ENCODE measurements around the gene MPZL3.
"Not testable (repeated sequence)": the region's sequence is repeated elsewhere in the genome, so short reads cannot be mapped to it uniquely, and the experiment has no call there.

MPZL3 gene

DNA sequence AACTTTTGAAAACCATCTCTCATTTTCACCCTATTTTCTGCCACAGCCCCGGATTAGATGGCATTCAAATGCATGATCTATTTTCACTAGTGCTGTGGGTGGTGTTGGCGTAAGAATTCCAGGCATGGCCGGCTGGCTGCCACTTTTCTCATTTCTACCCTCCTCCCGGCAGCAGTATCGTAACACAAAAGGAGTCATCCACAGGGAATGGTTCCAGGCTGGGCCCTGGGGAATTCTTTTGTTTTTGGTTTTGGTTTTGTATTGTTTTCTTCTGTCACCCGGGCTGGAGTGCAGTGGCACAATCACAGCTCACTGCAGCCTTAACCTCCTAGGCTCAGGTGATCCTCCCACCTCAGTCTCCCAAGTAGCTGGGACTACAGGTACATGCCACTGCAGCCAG is 41.2 kb downstream of the MPZL3 start:
- DNase-seq = no peak

DNA sequence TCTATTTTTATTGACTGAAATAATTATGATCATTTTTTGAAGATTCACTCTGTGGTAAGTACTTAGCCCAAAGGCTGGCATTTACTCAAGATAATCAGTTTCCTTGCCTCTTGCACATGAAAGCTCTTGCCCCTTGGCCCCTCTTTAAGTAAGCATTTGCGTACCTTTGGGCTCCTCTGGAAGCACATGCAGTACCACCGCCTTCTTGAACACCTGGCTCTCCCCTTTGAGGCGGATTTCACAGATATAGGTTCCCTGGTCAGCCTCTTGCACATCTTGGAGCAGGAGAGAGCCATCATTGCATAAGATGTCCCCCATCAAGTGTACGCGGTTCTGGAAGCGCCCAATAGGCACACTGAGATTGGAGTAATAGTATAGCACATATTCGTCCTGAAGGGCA is 41.8 kb downstream of the MPZL3 start:
- no peak for DNase-seq

DNA sequence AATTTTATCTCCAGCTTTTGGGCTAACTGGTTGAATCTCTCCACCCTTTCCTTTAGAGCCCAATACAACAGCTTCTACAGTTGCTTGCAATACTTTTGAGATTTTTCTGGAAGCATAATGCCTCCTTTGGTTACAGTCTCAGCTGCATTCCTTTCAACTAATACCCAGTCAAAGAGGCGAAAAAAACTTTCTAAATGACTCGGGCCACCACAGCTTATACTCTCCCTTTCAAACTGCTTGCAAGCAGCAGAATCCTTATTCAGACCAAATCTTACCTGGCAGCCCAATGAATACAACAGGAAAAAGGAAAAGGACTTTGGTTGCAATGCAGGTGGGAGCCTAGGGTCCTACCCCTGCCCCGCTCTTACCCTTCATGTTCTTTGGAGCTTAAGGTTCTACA is 43.1 kb downstream of the MPZL3 start:
- DNase-seq = no peak

DNA sequence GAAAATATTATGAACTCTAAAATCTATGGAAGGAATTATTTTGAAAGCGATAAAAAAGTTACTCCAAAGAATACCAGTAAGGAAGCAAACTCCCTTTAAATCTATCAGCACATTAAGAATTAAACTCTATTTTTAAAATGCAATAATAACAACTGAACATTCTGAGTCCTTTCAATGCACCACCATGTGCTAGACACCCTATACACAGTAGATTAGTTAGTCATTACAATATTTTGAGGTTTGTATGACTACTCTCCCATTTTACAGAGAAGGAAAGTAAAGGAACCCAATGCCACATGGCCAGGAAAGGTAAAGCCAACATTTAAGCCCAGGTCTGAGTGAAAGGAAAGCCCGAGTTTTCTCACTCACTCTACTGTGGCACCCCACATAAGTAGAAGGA is 45.1 kb downstream of the MPZL3 start:
- no peak for DNase-seq

DNA sequence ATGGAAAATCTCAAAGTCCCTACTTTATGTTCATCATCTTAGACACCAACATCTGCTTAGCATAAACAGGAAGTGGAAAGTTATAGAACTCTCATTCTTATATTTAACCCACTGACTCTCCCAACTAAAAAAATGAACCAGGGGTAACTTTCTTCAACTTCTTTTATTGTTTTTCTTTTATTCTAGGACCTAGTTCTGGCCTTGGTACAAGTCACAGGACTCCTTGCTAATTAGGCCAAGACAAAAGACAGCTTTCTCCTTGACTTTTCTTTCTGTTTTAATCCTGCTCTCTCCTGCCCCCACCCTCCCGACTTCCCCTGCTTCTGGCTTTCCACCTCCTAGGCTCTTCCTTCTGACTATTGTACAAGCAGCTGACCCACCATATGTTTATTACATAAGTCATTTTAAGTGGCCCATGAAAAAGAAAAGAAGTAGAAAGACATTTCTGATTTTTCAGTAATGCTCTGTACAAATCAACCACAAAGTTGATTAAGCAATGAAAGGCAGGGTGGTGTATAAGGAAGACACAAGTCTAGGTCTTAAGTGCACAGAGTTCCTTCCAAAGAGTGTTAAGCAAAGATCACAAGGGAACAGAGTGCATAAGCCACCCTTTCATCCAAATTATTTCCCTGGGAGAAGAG is 45.7 kb downstream of the MPZL3 start:
- no peak for DNase-seq

DNA sequence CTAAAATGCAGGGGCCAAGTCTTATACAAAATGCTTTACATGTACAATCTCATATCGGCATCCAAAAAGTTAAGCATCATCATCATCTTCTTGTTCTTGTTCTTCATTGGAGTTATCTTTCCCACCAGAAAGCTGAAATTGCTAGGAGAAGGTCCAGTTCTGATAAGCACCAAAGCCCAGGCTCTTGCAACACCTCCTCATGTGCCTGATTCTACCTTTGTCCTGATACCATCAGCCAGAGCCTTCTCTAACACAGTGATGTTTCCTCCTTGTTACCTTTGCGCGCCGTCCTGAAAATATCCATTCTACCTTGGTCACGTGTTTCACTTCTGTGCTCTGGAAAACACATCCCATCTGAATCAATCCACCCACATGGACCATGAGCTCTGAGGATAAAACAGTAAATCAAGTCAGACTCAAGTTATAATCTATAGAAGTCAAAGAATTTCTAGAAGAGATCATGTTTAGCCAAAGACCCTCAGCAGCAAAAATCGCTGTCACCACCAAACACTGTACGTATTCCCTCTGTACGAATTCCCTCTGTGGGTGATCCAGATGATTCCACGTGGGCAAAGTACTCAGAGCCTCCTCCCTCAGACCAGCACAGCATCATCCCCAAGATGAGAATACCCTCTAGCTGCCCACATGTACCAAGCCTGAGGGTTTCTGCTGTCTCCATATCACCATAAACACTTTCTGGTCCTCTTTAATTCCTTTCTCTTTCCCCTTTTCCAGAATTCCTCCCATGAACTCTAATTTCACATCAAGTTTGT is 46.4 kb downstream of the MPZL3 start:
- DNase-seq = no peak

DNA sequence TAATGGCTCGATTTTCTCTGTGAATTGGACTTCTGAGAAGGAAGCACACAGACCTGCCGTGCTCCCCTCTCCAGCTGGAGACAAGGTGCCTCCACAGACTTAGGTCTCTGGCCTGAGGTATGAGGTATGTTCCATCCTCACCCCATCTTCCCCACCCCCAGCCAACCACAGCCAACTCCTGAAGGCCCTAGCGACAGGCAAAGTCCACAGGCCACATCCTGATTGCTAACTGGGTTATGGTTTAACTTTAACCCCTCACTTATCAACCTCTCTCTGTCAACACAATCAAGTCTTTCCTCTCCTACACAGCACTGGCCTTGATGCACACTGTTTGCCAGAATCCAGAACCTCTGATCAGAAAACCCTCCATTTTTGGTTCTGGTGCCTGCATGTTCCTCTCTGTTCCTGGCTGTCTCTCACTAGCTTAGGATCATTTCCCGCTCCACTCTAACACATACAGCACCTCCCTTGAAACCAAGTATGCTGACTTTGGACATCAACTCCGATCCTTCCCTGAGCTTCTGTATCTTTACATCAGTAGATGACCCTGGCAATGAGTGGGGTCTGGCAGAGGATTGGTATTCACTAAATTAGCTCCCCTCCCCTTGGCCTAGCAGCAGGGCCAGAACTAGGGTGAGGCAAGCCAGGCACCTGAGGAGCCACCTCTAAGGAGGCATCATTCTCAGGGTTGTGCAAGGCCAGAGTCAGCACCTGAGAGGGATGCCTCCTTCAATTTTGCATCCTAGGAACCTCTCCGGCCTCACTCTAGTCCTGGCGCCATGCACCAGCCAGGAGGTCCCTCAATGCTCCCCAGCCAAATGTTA is 49.4 kb downstream of the MPZL3 start:
- no peak for DNase-seq

DNA sequence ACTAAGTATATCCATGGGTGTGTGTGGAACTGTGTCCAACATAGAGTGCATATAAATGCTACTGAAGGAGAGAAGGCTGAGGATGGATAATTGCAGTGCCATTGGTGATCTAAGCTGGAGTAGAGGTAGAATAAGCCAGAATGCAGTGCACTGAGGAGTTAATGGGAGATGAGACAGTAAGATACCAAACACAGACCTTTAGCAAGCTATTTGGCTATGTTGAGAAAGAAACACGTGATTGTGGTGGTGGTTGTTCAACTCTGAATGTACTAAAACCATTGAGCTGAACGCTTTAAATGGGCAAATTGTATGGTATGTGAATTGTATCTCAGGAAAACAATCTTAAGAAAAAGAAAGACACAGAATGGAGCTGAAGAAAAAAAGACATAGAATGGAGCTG is 50.2 kb downstream of the MPZL3 start:
- no peak for DNase-seq

DNA sequence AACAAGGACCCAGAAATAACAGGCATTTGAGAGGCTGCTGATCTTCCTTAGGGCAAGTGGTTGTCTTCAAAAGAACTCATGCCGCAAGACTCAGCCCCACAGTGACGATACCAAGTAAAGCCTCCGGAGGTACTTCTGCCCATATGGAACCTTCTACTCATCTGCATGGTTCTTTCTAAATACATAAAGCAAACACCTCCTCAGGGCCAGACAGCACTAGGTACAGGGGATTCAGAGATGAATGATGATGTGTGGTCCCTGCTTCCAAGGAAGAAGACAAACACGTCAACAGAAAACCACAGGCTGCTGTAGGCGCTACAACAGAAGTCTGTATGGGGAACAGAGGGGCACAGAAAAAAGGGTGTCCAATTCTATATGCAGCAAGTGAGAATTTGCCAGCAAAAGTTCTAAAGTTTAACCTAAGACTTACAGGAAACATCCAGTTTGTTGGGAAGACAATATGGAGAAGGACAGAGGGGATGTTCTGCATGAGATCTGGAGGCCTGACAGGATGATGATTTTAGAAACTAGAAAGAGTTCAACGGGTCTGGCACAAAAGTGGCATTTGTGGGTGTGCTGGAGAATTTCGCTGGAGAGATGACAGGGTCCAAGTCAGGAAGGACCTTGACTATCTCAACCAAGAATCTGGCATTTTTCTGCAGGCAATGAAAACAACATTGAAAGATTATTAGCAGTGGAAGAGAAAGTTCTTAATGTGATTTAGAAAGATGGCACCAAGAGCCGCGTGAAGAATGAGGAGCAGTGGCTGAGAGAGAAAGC is 51.1 kb downstream of the MPZL3 start:
- peak; percentile 28 for DNase-seq

DNA sequence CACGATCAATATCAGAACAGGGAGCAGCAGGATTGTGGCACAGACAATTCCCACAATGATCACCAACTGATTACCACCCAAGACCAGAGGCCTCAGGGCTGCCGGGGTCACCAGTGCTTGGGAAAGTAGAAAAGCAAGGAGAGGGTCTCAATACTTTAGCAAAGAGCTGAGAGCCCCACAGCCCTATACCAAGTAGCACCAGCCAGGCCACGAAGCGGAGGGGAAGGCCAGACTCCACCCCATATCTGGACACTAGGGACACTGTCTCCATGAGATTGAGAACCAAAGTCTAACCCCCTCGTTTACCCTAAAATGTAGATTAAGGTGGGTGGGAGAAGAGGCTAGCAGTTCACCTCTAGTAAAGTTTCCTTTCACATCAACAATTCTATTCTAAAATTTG is 51.7 kb downstream of the MPZL3 start:
- no peak for DNase-seq

DNA sequence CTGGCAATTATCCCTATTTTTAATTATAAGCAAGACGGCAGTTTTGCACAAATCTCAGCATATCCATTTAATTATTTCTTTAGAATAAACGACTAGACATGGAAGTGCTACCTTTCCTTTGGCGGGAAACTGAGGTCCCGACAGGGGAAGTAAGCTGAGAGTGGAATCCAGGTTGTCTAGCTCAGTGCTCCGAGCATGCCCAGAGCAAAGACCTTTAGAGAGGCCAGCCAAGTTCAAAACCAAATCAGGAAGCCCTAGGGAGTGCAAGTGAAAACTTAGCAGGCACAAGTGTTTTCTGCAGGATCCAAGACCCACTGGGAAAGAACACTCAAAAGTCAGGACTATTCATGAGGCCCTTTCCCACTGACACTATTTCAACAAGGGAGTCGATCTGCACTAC is 53.0 kb downstream of the MPZL3 start:
- DNase-seq = no peak

DNA sequence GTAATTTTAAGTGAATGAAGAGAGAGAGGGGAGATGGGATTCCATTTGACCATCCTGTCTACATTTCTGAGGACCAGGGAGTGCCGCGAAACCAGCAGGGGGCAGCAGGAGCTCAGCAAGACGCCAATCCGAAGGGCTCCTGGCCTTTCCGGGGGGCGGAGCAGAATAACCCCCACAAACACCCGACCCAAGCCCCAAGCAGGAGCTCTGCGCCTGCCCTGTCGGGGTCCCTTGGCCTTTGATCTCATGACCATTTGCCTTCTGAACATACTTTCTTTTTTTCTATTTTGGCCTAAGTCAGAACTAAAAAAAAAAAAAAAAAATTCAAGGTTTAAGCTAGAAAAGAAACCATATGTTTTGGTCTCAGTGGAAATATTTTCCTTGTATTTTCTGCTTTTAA is 53.8 kb downstream of the MPZL3 start:
- DNase-seq = peak; percentile 90

DNA sequence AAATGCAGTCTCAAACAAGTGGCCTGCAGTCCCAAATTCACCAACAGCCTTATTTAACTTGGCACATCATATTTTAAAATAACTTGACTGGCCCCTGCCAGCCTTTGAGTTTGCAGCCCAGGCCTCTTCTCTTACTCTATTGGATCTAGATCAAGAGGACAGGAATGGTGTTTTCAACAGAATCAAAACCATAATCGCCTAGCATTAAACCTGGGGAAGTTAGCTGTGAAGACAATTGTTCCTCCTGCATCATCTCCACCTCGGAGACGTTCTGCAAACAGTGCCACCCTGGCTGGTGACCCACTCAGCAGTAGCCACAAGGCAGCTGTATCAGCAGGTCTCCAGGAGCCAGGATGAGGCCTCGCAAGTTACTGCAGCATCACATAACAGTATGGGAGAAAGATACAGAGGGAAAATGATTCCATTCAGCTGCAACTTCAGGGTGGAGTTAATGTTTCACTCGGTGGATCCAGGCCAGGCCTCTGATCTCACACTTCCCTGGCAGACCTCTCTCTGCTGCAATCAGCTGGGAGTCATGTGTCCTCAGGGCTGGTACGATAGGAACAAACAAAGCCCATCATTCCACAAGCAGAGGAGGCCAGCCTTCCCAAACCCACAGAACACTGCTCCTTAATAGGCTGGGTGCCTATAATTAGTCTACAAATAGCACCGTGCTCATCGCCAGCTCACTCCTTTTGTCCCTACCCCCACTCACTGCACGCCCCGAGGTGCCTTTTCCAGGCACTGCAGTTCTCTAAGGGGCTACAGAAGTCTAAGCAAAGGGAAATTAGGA is 57.1 kb downstream of the MPZL3 start:
- DNase-seq = no peak

DNA sequence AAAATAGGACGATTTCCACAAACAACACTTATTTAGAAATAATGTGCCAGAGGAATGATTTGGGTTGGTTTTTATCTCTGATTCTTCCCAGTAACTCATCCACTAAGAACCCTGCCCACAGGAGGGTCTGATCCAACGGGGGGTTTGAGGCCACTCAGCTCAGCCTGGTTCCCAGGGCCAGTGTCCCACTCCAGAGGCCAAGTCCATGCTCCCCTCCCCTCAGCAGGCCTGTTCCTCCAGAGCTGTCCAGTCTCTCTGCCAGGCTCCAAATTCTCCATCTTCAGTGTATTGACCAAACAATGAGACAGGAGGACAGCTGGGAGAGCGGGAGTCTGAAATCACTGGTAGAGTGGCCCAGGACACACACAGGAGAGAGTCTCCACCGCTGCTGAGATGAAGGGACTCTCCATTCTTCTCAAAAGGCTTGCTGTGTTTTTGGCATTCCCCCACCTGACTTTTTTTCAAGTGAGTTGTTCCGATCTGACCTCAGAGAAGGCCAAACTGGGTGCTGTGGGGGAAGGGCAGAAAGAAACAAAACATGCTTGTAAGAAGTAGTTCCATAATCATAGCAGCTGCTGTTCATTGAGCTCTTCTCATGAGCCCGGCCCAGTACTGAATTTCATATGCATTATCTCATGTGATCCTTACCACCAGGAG is 58.1 kb downstream of the MPZL3 start:
- DNase-seq = no peak

DNA sequence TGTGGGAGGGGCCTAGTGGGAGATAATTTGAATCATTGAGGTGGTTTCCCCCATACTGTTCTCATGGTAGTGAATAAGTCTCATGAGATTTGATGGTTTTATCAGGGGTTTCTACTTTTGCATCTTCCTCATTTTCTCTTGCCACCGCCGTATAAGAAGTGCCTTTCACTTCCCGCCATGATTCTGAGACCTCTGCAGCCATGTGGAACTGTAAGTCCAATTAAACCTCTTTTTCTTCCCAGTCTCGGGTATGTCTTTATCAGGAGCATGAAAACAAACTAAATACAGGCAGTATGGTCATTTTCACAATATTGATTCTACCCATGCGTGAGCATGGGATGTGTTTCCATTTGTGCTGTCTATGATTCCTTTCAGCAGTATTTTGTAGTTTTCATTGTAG is 59.3 kb downstream of the MPZL3 start:
- not testable (repeated sequence) for DNase-seq

DNA sequence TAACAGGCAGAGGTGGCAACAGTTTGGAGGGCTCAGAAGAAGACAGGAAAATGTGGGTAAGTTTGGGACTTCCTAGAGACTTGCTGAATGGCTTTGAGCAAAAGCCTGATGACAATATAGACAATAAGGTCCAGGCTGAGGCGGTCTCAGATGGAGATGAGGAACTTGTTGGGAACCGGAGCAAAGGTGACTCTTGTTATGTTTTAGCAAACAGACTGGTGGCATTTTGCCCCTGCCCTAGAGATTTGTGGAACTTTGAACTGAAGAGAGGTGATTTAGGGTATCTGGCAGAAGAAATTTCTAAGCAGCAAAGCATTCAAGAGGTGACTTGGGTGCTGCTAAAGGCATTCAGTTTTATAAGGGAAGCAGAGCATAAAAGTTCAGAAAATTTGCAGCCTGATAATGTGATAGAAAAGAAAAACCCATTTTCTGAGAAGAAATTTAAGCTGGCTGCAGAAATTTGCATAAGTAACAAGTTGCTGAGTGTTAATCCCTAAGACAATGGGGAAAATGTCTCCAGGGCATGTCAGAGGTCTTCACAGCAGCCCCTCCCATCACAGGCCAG is 61.1 kb downstream of the MPZL3 start:
- not testable (repeated sequence) for DNase-seq

DNA sequence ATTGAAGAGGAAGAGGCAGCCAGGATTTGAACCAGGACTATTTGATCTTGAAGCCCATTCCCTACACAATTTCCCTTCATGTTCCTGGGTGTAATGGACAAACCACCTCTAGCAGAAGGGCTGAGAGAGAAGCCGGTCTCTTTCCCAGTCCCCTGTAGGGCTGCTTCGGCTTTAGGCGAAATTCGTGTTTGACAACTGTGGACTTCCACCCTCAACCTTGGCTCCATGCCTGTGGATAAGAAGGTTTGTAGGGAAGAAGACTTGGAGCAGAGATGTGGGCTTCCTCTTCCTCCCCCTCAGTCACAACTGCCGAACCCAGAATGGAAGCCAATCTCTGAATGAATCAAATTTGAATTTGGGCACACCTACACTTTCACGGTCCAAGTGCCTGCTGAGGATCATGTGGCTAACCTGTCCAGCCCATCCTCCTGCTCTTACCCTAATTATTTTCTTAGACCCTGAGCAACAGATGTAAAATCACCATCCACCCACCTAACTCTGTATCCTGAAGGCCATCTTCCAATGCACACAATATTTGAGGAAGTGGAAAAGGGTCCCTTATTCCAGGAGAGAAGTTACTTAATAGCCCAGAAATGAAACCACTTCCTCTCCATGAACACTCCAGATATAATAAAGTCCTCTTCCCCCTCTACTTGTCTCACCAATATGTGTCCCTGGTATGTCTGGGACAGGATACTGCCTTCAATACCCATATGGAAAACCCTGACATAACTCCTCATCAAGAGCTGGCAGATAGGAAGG is 65.6 kb downstream of the MPZL3 start:
- DNase-seq = no peak

DNA sequence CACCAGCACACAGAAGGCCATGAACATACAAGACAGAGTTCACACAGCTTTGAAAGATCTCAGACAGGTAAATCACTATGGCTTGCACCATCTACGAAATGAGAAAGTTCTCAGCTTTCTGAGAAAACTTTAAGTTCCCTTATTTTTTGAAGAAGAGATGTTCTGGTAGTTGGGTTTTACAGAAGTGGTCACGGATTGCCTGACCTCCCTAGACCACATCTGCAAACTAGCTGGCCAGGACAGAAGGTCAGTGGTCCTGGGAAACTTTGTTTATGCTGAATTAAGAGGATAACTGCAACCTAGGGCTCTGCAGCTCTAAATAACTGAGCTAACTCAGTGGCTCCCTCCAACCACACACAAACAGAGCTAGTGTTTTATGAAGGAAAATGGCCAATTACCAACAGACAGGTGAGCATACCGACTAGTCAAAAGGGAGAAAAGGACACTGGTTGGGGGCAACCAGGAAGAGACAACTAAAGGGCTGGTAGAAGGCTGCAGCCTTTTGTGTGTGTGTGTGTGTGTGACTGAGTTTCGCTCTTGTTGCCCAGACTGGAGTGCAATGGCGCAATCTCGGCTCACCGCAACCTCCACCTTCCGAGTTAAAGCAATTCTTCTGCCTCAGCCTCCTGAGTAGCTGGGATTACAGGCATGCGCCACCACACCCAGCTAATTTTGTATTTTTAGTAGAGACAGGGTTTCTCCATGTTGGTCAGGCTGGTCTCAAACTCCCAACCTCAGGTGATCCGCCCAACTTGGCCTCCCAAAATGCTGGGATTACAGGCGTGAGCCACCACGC is 67.2 kb downstream of the MPZL3 start:
- DNase-seq = no peak

DNA sequence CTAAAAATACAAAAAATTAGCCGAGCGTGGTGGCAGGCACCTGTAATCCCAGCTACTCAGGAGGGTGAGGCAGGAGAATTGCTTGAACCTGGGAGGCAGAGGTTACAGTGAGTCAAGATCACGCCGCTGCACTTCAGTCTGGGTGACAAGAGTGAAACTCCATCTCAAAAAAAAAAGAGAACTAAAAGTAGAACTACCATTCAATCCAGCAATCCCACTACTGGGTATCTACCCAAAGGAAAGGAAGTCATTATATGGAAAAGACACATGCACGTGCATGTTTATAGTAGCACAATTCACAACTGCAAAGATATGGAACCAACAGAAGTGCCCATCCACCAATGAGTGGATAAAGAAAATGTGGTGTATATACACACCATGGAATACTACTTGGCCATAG is 68.5 kb downstream of the MPZL3 start:
- DNase-seq = not testable (repeated sequence)

DNA sequence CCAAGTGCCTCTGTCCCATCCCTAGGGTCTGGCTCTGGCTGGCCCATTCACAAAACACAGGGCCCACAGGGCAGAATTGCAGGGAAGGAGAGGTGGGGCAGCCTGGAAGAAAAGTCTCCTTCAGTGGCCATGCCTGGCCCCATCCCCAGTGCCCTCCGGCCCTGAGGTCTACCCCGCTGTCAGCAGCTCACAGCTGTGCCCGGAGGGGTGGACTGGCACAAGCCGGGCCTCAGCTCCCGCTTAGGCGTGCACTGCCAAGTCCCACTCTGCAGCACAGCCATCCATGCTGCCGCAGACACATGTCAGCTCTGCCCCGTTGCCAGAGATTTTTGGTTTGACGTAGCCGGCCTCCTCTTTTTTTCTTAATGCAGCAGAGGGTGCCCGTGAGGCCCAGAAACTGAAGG is 71.9 kb downstream of the MPZL3 start:
- DNase-seq = no peak

Measured in stimulated activated CD4-positive, alpha-beta T cell treated with anti-CD3 and anti-CD28 coated beads, Interleukin-4, amount 100 ng/mL, for 1 hour (primary cell).